GM20000 (cell line): ENCODE data around the gene SLC11A1.

ENCODE experiments used
- DNase-seq: peaks from one replicate; pipeline ENCODE4 v3.0.0; 2012; ENCODE audit warnings: low spot score
- TF ChIP-seq, protein P1 (sequence below): IDR thresholded peaks from 2 replicates; pipeline ENCODE4 v1.5.1; 2012; ENCODE audit warnings: mild to moderate bottlenecking, control low read depth; ENCODE audit errors: extremely low read depth, missing control alignments

The SLC11A1 gene

DNA sequence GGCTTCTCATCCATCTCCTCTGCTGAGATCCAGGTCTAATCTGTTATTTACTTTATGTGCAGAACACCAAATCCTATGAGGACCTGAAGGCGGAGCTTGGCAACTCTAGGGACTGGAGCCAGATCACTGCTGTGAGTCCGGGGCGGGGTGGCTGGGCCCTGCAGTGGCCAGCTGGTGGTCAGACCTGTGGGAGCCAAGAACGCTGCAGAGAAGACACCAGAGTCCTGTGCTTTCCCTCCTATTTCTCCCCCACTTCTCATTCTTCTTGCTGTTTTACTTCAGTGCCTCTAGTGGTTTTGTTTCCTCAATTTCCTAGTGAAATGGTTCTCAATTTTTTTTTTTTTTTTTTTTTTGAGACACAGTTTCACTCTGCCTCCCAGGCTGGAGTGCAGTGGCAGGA, 56.5 kb downstream of the SLC11A1 start:
- no peak for DNase-seq
- TF ChIP-seq, protein P1, sequence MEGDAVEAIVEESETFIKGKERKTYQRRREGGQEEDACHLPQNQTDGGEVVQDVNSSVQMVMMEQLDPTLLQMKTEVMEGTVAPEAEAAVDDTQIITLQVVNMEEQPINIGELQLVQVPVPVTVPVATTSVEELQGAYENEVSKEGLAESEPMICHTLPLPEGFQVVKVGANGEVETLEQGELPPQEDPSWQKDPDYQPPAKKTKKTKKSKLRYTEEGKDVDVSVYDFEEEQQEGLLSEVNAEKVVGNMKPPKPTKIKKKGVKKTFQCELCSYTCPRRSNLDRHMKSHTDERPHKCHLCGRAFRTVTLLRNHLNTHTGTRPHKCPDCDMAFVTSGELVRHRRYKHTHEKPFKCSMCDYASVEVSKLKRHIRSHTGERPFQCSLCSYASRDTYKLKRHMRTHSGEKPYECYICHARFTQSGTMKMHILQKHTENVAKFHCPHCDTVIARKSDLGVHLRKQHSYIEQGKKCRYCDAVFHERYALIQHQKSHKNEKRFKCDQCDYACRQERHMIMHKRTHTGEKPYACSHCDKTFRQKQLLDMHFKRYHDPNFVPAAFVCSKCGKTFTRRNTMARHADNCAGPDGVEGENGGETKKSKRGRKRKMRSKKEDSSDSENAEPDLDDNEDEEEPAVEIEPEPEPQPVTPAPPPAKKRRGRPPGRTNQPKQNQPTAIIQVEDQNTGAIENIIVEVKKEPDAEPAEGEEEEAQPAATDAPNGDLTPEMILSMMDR, result no peak

DNA sequence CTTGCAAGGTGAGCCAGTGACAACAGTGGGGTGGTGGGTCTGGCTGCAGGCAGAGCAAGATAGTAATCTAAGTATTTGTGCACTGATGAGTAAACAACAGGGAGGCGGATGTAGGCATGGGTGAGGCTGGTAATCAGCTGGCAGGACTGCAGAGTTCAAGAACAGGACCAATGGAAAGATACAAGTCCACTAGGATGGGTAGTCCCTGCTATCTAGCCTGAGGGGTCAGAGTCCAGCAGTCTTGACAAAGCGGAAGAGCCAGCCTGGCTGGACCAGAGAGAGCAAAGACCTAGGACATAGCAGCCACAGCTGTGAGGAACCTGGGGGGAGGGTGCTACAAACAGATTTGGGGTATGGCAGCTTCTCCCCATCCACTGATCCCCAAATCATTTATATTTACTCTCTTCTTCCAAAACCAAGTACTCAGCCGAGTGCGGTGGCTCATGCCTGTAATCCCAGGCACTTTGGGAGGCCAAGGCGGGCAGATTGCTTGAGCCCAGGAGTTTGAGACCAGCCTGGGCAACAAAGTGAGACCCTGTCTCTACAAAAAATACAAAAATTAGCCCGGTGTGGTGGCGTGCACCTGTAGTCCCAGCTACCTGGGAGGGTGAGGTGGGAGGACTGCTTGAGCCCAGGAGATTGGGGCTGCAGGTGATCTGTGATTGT, 62.8 kb downstream of the SLC11A1 start:
- no peak for DNase-seq
- TF ChIP-seq, protein P1, result no peak

DNA sequence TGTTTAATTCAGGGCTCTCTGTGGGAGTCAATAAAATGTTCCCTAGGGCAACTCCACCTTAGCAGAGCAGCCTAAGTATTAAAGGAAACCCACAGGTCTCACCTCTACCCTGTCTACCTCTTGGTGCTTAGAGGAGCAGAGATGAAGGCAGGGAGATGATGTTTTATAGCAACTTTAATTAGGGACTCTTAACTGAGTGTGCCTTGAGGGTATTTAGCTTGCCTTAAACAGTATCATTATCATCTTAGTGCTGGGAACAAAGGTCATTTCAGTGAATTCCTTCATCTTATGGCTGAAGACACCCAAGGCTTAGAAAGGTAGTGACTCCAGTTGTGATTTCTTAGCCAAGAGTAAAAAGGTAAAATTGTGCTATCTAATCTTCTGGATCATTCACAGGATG, 63.5 kb downstream of the SLC11A1 start:
- TF ChIP-seq, protein P1, result no peak
- no peak for DNase-seq
